ENCODE data around the gene LPA.
"Not testable (repeated sequence)": the region's sequence is repeated elsewhere in the genome, so short reads cannot be mapped to it uniquely, and the experiment has no call there.

The LPA gene

DNA sequence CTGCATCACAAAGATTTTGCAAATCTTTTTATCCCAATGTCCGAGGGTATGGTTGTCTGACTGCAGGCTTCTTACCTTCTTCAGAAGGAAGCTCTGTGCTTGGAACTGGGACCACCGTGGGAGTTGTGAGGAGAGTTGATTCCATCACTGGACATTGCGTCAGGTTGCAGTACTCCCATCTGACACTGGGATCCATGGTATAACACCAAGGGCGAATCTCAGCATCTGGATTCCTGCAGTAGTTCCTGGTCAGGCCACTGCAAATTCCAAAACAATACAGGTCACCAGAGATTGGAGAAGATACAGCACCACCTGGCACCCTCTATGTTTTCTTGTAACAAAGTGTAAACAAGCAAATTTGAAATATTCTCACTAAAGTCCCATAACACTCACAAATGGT is 77.7 kb downstream of the LPA start:
- Mint-ChIP-seq H3K36me3 (no peaks in the 10 kb centered on the region), H3K27ac (no peak overlapping the region), H3K4me1 (no peaks in the 10 kb centered on the region), H3K27me3 (peaks cover 4% of the 10 kb centered on the region), H3K4me3 (no peak overlapping the region), H3K9me3 (peaks cover 12% of the 10 kb centered on the region)
- ATAC-seq (ENCODE audit: low read depth): no peak
- DNase-seq (ENCODE audit: low spot score in 2 of 2): no peak

DNA sequence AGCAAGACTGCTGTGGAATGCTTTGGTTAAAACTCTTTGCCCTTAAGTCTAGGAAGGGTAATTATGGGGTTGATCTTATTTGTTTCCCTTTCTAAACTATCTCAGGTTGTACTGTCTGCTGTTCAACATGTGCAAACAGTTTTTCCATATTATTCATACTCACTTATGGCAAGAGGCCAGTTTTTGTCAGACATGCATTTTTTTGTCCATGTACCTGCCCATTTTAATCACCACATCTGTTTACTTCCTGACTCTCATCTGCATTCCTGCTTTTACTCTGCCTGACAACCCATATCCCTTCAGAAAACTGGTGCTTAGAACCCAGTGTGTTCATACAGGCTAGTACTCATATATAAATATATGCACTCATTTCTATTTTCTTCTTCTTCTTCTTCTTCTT is 80.3 kb downstream of the LPA start:
- no peak for ATAC-seq (ENCODE audit: low read depth)

DNA sequence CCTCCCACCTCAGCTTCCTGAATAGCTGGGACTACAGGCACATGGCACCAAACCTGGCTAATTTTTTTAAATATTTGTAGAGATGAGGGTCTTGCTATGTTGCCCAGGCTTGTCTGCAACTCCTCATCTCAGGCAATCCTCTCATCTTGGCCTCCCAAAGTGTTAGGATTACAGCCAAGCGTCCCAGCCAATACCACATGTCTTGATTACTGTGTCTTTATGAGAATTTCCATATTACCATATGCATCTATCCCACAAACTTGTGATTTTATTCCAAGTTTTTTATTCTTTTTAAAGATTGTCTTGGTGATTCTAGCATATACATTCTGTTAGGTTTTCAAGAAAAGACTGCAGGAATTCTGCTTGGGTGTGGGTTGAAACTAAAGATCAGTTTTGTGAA is 82.7 kb downstream of the LPA start:
- Mint-ChIP-seq H3K4me1 (no peaks in the 10 kb centered on the region), H3K4me3 (no peak overlapping the region), H3K9me3 (peaks cover 11% of the 10 kb centered on the region), H3K27ac (no peak overlapping the region), H3K36me3 (no peaks in the 10 kb centered on the region), H3K27me3 (no peaks in the 10 kb centered on the region)
- no peak for ATAC-seq (ENCODE audit: low read depth)
- no peak for DNase-seq (ENCODE audit: low spot score in 2 of 2)

More for the DNA sequence above, 80.3 kb downstream of the LPA start:
- H3K27me3 Mint-ChIP-seq: peaks cover 2% of the 10 kb centered on the region
- no peaks in the 10 kb centered on the region for H3K36me3 Mint-ChIP-seq
- DNase-seq (ENCODE audit: low spot score in 2 of 2): no peak
- no peak overlapping the region for H3K27ac Mint-ChIP-seq
- no peaks in the 10 kb centered on the region for H3K4me1 Mint-ChIP-seq
- H3K4me3 Mint-ChIP-seq: no peak overlapping the region
- peaks cover 12% of the 10 kb centered on the region for H3K9me3 Mint-ChIP-seq

DNA sequence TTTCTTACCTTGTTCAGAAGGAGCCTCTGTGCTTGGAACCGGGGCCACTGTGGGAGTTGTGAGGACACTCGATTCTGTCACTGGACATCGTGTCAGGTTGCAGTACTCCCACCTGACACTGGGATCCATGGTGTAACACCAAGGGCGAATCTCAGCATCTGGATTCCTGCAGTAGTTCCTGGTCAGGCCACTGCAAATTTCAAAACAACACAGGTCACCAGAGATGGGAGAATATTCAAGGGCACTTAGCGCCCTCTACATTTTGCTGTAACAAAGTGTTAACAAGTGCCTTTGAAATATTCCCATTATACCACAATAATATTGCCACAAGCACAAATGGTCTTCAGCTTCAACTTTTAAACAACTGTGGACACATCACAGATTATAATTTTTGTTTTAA is 85.6 kb downstream of the LPA start:
- not testable (repeated sequence) for H3K27me3 Mint-ChIP-seq; ATAC-seq (ENCODE audit: low read depth); DNase-seq (ENCODE audit: low spot score in 2 of 2); H3K36me3 Mint-ChIP-seq; H3K4me1 Mint-ChIP-seq; H3K27ac Mint-ChIP-seq; H3K4me3 Mint-ChIP-seq
- peaks cover 14% of the 10 kb centered on the region for H3K9me3 Mint-ChIP-seq

GRCh38 chr6:160573943-160574342 is 90.1 kb downstream of the LPA start:
- Mint-ChIP-seq H3K36me3 (no peaks in the 10 kb centered on the region), H3K27me3 (peaks cover 5% of the 10 kb centered on the region), H3K9me3 (peaks cover 11% of the 10 kb centered on the region), H3K4me3 (no peak overlapping the region), H3K4me1 (no peaks in the 10 kb centered on the region), H3K27ac (no peak overlapping the region)
- DNase-seq (ENCODE audit: low spot score in 2 of 2) (no peak), ATAC-seq (ENCODE audit: low read depth) (no peak)

DNA sequence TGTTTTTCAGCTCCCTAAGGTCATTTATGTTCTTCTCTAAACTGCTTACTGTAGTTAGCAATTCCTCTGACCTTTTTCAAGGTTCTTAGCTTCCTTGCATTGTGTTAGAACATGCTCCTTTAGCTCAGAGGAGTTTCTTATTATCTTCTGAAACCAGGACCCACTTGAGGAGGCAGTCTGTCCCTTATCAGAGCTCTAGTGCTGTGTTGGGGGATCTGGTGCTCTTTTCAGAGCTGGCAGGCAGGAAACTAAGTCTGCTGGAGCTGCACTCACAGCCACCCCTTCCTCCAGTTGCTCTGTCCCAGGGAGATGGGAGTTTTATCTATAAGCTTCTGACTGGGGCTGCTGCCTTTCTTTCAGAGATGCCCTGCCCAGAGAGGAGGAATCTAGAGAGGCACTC is 92.9 kb downstream of the LPA start:
- H3K4me3 Mint-ChIP-seq; H3K27me3 Mint-ChIP-seq; H3K4me1 Mint-ChIP-seq; ATAC-seq (ENCODE audit: low read depth); H3K36me3 Mint-ChIP-seq; H3K27ac Mint-ChIP-seq; DNase-seq (ENCODE audit: low spot score in 2 of 2): not testable (repeated sequence)
- peaks cover 13% of the 10 kb centered on the region for H3K9me3 Mint-ChIP-seq

DNA sequence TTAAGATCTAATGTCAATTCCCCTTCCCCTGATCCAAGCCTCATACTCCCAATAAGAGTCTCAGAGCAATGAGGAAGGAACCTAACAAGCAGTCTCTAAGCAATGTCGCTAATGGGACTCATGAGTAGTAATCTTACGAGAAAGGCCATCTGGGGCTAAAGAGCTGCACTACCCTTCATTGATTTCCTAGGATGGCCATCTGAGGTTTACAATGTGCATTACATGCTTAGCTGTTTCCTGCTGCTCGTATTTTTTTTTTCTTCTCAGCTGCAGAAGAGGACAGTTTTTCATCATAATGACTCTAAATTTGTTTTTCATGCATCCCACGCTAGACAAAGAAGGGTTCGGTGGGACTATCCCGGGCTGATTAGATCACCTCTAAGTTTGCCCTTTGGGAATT is 119.3 kb downstream of the LPA start:
- Mint-ChIP-seq H3K4me1 (no peaks in the 10 kb centered on the region), H3K36me3 (no peaks in the 10 kb centered on the region), H3K27me3 (peaks cover 9% of the 10 kb centered on the region), H3K27ac (no peak overlapping the region), H3K9me3 (no peaks in the 10 kb centered on the region), H3K4me3 (no peak overlapping the region)
- no peak for DNase-seq (ENCODE audit: low spot score in 2 of 2)
- ATAC-seq (ENCODE audit: low read depth): no peak

GRCh38 chr6:160535270-160535669 is 128.8 kb downstream of the LPA start:
- no peaks in the 10 kb centered on the region for H3K4me1 Mint-ChIP-seq
- H3K27me3 Mint-ChIP-seq: peaks cover 3% of the 10 kb centered on the region
- no peak for ATAC-seq (ENCODE audit: low read depth)
- no peak overlapping the region for H3K27ac Mint-ChIP-seq
- H3K4me3 Mint-ChIP-seq: no peak overlapping the region
- no peaks in the 10 kb centered on the region for H3K36me3 Mint-ChIP-seq
- DNase-seq (ENCODE audit: low spot score in 2 of 2): no peak
- no peaks in the 10 kb centered on the region for H3K9me3 Mint-ChIP-seq

DNA sequence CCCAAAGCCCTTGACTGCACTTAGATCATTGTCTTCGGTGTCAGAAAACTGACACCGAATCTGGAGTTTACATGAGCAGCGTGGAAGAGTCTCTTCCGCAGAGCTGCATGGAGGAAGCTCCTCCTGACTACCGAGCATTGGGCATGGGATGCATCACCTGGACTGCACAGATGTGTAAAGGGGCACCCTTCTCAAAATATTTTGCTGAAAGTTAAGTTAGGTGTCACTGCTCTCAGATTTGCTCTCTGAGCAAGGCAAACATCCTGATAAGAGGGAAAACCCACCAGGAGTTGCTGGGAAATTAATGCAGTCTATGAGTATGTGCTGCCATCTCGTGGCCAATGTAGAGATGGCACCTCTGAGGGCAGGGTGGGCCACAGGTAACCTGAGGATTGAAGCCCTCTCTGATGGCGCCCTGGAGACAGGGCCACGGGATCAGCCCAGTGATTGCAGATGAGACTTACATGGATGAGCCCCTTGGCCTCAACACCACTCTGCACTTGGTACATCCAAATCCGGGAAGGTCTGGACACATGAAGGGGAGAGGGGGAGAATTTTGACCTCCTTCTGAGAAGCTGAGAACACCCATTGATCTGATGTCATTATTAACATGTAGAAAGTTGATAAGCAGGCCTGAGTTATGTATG is 129.9 kb downstream of the LPA start:
- no peaks in the 10 kb centered on the region for H3K36me3 Mint-ChIP-seq
- H3K4me1 Mint-ChIP-seq: no peaks in the 10 kb centered on the region
- no peak overlapping the region for H3K4me3 Mint-ChIP-seq
- DNase-seq (ENCODE audit: low spot score in 2 of 2) (peak; percentile 54 to 65), ATAC-seq (ENCODE audit: low read depth) (peak; percentile 60)
- no peak overlapping the region for H3K27ac Mint-ChIP-seq
- H3K27me3 Mint-ChIP-seq: peaks cover 6% of the 10 kb centered on the region
- H3K9me3 Mint-ChIP-seq: peaks cover 1% of the 10 kb centered on the region

- ATAC-seq (ENCODE audit: low read depth) (no peak), DNase-seq (ENCODE audit: low spot score in 2 of 2) (no peak)
- Mint-ChIP-seq H3K4me3 (no peak overlapping the region), H3K9me3 (peaks cover 3% of the 10 kb centered on the region), H3K27me3 (peaks cover 12% of the 10 kb centered on the region), H3K27ac (no peak overlapping the region), H3K4me1 (no peaks in the 10 kb centered on the region), H3K36me3 (no peaks in the 10 kb centered on the region)
These were observed 131.8 kb downstream of the LPA start for GRCh38 chr6:160532315-160532714.

- Mint-ChIP-seq H3K36me3 (no peaks in the 10 kb centered on the region), H3K27me3 (peaks cover 12% of the 10 kb centered on the region), H3K9me3 (peaks cover 3% of the 10 kb centered on the region), H3K4me3 (no peak overlapping the region), H3K27ac (no peak overlapping the region), H3K4me1 (no peaks in the 10 kb centered on the region)
- ATAC-seq (ENCODE audit: low read depth): no peak
- DNase-seq (ENCODE audit: low spot score in 2 of 2): no peak
These were observed 132.2 kb downstream of the LPA start for GRCh38 chr6:160531826-160532225.

GRCh38 chr6:160529524-160529923 is 134.6 kb downstream of the LPA start:
- not testable (repeated sequence) for H3K9me3 Mint-ChIP-seq; H3K4me1 Mint-ChIP-seq; ATAC-seq (ENCODE audit: low read depth); H3K27ac Mint-ChIP-seq; DNase-seq (ENCODE audit: low spot score in 2 of 2); H3K4me3 Mint-ChIP-seq; H3K36me3 Mint-ChIP-seq
- peaks cover 12% of the 10 kb centered on the region for H3K27me3 Mint-ChIP-seq

DNA sequence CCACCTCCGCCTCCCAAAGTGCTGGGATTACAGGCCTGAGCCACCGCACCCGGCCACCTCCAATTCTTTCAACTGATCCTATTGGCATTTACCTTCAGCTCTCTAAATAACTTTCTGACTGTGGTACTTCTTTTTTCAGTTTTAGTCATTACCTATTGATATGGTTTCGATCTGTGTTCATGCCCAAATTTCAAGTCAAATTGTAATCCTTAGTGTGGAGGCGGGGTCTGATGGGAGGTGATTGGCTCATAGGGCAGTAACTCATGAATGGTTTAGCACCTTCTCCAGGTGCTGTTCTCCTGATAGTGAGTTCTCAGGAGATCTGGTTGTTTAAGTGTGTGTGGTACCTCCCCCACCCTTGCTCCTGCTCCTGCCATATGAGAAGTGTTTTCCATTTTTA is 140.9 kb downstream of the LPA start:
- DNase-seq (ENCODE audit: low spot score in 2 of 2): no peak

DNA sequence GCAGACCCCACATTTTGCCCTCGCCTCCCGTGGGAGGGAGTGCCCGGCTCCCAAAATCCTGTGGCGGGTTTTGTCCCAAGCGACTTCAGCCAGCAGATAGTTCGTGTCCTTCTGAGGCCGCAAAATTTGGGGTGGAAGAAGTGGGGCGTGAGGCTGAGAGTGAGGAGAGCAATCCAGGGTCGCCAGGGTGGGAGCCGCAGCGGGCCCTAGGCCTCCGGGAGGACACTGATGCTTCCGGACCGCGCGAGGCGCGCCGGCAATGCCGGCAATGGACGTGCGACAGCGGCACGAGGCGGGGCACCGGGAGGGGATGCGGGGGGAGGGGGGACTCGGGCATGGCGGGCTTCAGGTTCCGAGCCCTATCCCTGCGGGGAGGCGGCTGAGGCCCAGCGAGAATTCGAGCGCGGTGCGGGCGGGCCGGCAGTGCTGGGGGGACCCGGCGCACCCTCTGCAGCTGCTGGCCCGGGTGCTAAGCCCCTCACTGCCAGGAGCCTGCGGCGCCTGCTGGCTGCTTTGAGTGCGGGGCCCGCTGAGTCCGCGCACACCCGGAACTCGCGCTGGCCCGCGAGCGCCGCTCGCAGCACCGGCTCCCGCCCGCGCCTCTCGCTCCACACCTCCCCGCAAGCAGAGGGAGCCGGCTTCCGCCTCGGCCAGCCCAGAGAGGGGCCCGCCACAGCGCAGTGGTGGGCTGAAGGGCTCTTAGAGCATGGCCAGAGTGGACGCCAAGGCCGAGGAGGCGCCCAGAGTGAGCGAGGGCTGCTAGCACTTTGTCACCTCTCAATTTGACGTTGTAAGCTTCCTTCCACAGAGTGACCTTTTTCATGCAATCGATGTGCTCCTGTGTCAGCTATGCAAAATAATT is 143.8 kb downstream of the LPA start:
- Mint-ChIP-seq H3K9me3 (no peaks in the 10 kb centered on the region), H3K4me1 (peaks cover 2% of the 10 kb centered on the region), H3K27ac (peak overlapping the region; percentile 82), H3K36me3 (no peaks in the 10 kb centered on the region), H3K27me3 (peaks cover 2% of the 10 kb centered on the region), H3K4me3 (peak overlapping the region; percentile 92)
- DNase-seq (ENCODE audit: low spot score in 2 of 2): peak; percentile 74 to 87
- peak; percentile 81 for ATAC-seq (ENCODE audit: low read depth)

More for the DNA sequence above, 140.9 kb downstream of the LPA start:
- Mint-ChIP-seq H3K36me3 (no peaks in the 10 kb centered on the region), H3K27me3 (peaks cover 5% of the 10 kb centered on the region), H3K9me3 (no peaks in the 10 kb centered on the region), H3K4me1 (peaks cover 2% of the 10 kb centered on the region), H3K27ac (no peak overlapping the region), H3K4me3 (no peak overlapping the region)
- ATAC-seq (ENCODE audit: low read depth): no peak

Data from memory B cell (primary cell).